HepG2 (cell line): Measurements from ENCODE around the gene COL9A3. TPM values are rescaled to one million over a fixed set of nuclear protein-coding genes. Genes with fewer than 3 reads are reported as not detected.

Source experiments
- CEBPG ChIP-seq: IDR thresholded peaks from 2 replicates; pipeline ENCODE4 v1.6.1; 2016
- DNMT3B ChIP-seq: conservative IDR thresholded peaks from 2 replicates; pipeline ENCODE4 v1.6.1; 2016; ENCODE audit warnings: missing biosample characterization, control low read depth
- DRAP1 ChIP-seq: IDR thresholded peaks from 2 replicates; pipeline ENCODE4 v1.6.1; 2016; ENCODE audit warnings: missing genetic modification reagents, missing compliant biosample characterization
- JARID2 ChIP-seq: sonication (generic); formaldehyde crosslinking; IDR thresholded peaks from 2 replicates; pipeline ENCODE4 v1.8.1; 2023; ENCODE audit warnings: missing genetic modification reagents, inconsistent platforms; ENCODE audit not compliant: insufficient replicate concordance
- NONO ChIP-seq, 2 experiments: fragments of 450-650 bp in 1 of 2; sonication (generic) in 1 of 2; formaldehyde crosslinking in 1 of 2; IDR thresholded peaks in 1 of 2; conservative IDR thresholded peaks in 1 of 2; 2 replicates each; pipeline versions ENCODE4 v1.6.1 to v1.8.0; 2017 to 2022; ENCODE audit warnings: mild to moderate bottlenecking in 1 of 2, missing genetic modification reagents in 1 of 2, moderate library complexity in 1 of 2
- NR2F2 ChIP-seq: IDR thresholded peaks from 2 replicates; pipeline ENCODE4 v1.6.1; 2012; ENCODE audit warnings: low read depth, inconsistent platforms, borderline replicate concordance
- PHF5A ChIP-seq: IDR thresholded peaks from one replicate; pipeline ENCODE4 v1.6.1; 2018; ENCODE audit warnings: low read depth, missing genetic modification reagents; ENCODE audit not compliant: unreplicated experiment
- PRDM15 ChIP-seq: sonication (generic); formaldehyde crosslinking; IDR thresholded peaks from 2 replicates; pipeline ENCODE4 v1.4.0; 2020; ENCODE audit warnings: missing genetic modification reagents
- ZFP91 ChIP-seq: sonication (generic); formaldehyde crosslinking; IDR thresholded peaks from 2 replicates; pipeline ENCODE4 v1.9.0; 2022; ENCODE audit warnings: missing genetic modification reagents, mild to moderate bottlenecking, borderline replicate concordance
- ZMYM3 ChIP-seq: sonication (generic); formaldehyde crosslinking; IDR thresholded peaks from 2 replicates; pipeline ENCODE4 v1.5.1; 2020; ENCODE audit warnings: mild to moderate bottlenecking, missing genetic modification reagents
- ZNF362 ChIP-seq: sonication (generic); formaldehyde crosslinking; IDR thresholded peaks from 2 replicates; pipeline ENCODE4 v1.4.0; 2020; ENCODE audit warnings: missing genetic modification reagents, mild to moderate bottlenecking, borderline replicate concordance
- ZNF772 ChIP-seq: sonication (generic); formaldehyde crosslinking; IDR thresholded peaks from 2 replicates; pipeline ENCODE4 v1.5.0; 2020; ENCODE audit warnings: mild to moderate bottlenecking, missing genetic modification reagents
- ZNF839 ChIP-seq: sonication (generic); formaldehyde crosslinking; IDR thresholded peaks from 2 replicates; pipeline ENCODE4 v1.4.0; 2020; ENCODE audit warnings: missing genetic modification reagents, mild to moderate bottlenecking, borderline replicate concordance
- ZNF841 ChIP-seq: sonication (generic); formaldehyde crosslinking; IDR thresholded peaks from 2 replicates; pipeline ENCODE4 v1.8.1; 2023; ENCODE audit warnings: missing genetic modification reagents, borderline replicate concordance
- ZSCAN9 ChIP-seq: IDR thresholded peaks from 2 replicates; pipeline ENCODE4 v1.6.1; 2016; ENCODE audit warnings: borderline replicate concordance
- polyA plus RNA-seq, 8 experiments: library from polyadenylated mRNA; depleted of rRNA in 3 of 8; stranded (reverse) in 7 of 8; unstranded in 1 of 8; fragments of >200 nt; fragmentation: Illumina TruSeq in 4 of 8; extraction: Trizol in 4 of 8; gene quantifications; 2 replicates each; pipeline versions ENCODE4 v1.2.1 to v1.2.3, GENCODE V29; 2011 to 2016; ENCODE audit warnings: low read depth in 4 of 8, missing spikeins in 1 of 8, mixed read lengths in 1 of 8; ENCODE audit not compliant: insufficient read depth in 1 of 8
- total RNA-seq, 5 experiments: library from RNA; depleted of rRNA; stranded (reverse); fragments of >200 nt; fragmentation: Illumina TruSeq; extraction: Trizol; gene quantifications; 2 replicates each; pipeline ENCODE4 v1.2.3, GENCODE V29; 2016; ENCODE audit warnings: low read depth in 1 of 5
- TF ChIP-seq, protein P1 (sequence below): sonication (generic); formaldehyde crosslinking; IDR thresholded peaks from 2 replicates; pipeline ENCODE4 v1.8.1; 2023; ENCODE audit warnings: mild to moderate bottlenecking, missing genetic modification reagents
- TF ChIP-seq, protein P2 (sequence below): IDR thresholded peaks from 2 replicates; pipeline ENCODE4 v1.6.1; 2016; ENCODE audit warnings: control low read depth
- TF ChIP-seq, protein P3 (sequence below): sonication (generic); formaldehyde crosslinking; conservative IDR thresholded peaks from 2 replicates; pipeline ENCODE4 v1.8.1; 2023; ENCODE audit warnings: missing genetic modification reagents

Gene COL9A3
- total and polyA plus RNA-seq, 2 of the 13 experiments (the other 11 are each of a cell fraction or from before 2014, with no cell fraction given) = 155 to 204 TPM

- TF ChIP-seq, protein P1, sequence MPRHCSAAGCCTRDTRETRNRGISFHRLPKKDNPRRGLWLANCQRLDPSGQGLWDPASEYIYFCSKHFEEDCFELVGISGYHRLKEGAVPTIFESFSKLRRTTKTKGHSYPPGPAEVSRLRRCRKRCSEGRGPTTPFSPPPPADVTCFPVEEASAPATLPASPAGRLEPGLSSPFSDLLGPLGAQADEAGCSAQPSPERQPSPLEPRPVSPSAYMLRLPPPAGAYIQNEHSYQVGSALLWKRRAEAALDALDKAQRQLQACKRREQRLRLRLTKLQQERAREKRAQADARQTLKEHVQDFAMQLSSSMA (CRISPR knock-in tag) = no peak
- no peak for TF ChIP-seq PHF5A (CRISPR knock-in tag)
- TF ChIP-seq DRAP1 = peak; percentile 70
- TF ChIP-seq JARID2 = no peak
- TF ChIP-seq ZFP91 (CRISPR knock-in tag) = peak; percentile 84; the same call in 1 of the 2 replicates
- TF ChIP-seq NONO (IDR thresholded peaks at IDR 0.05) = no peak
- peak; percentile 87 for TF ChIP-seq NONO (CRISPR knock-in tag; conservative IDR thresholded peaks at IDR 0.05)
- TF ChIP-seq ZNF841 (CRISPR knock-in tag) = peak; percentile 66; the same call in 1 of the 2 replicates
- no peak; the same call in 1 of the 2 replicates for TF ChIP-seq NR2F2
- TF ChIP-seq ZNF362 = peak; percentile 77
- peak; percentile 86 for TF ChIP-seq ZSCAN9 (CRISPR knock-in tag)
- no peak for TF ChIP-seq CEBPG (CRISPR knock-in tag)
- no peak for TF ChIP-seq PRDM15 (CRISPR knock-in tag)
- TF ChIP-seq, protein P2, sequence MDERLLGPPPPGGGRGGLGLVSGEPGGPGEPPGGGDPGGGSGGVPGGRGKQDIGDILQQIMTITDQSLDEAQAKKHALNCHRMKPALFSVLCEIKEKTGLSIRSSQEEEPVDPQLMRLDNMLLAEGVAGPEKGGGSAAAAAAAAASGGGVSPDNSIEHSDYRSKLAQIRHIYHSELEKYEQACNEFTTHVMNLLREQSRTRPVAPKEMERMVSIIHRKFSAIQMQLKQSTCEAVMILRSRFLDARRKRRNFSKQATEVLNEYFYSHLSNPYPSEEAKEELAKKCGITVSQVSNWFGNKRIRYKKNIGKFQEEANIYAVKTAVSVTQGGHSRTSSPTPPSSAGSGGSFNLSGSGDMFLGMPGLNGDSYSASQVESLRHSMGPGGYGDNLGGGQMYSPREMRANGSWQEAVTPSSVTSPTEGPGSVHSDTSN (CRISPR knock-in tag) = no peak
- TF ChIP-seq, protein P3, sequence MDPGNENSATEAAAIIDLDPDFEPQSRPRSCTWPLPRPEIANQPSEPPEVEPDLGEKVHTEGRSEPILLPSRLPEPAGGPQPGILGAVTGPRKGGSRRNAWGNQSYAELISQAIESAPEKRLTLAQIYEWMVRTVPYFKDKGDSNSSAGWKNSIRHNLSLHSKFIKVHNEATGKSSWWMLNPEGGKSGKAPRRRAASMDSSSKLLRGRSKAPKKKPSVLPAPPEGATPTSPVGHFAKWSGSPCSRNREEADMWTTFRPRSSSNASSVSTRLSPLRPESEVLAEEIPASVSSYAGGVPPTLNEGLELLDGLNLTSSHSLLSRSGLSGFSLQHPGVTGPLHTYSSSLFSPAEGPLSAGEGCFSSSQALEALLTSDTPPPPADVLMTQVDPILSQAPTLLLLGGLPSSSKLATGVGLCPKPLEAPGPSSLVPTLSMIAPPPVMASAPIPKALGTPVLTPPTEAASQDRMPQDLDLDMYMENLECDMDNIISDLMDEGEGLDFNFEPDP = no peak
- no peak for TF ChIP-seq DNMT3B (CRISPR knock-in tag)
- TF ChIP-seq ZNF772 (CRISPR knock-in tag) = peak; percentile 59; the same call in 1 of the 2 replicates
- peak; percentile 23 for TF ChIP-seq ZNF839 (CRISPR knock-in tag)
- peak; percentile 10; the same call in 1 of the 2 replicates for TF ChIP-seq ZMYM3 (CRISPR knock-in tag)
Measured at GRCh38 chr20:62795023-62795761, 21.7 kb upstream of the COL9A3 start (continued).
